Activated CD8-positive, alpha-beta memory T cell treated with anti-CD3 and anti-CD28 coated beads for 24 hours (primary cell): ENCODE results near the gene DDR1.
"Not testable (repeated sequence)": the region's sequence is repeated elsewhere in the genome, so short reads cannot be mapped to it uniquely, and the experiment has no call there.

Experiments used
- DNase-seq: peaks from one replicate; pipeline ENCODE4 v3.0.0-alpha.2; 2020

DDR1 gene

DNA sequence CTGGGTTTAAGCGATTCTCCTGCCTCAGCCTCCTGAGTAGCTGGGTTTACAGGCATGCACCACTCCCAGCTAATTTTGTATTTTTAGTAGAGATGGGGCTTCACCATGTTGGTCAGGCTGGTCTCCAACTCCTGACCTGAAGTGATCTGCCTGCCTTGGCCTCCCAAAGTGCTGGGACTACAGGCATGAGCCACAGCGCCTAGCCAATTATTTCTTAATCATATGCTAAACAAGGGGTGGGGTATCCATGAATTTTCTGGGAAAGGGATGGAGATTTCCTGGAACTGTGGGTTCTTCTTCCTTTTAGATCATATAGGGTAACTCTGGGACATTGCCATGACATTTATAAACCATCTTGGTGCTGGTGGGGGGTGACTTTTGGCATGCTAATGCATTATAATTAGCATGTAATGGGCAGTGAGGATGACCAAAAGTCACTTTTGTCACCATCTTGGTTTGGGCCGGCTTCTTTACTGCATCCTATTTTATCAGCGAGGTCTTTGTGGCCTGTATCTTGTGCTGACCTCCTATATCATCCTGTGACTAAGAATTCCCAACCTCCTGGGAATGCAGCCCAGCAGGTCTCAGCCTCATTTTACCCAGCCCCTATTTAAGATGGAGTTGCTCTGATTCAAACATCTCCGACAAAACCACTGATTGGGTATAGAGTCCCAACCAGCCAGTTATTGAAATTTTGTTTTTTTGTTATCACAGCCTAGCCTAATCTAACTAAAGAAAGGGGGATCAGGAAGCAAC lies 29.9 kb upstream of the DDR1 start:
- no peak for DNase-seq

- no peak for DNase-seq
Observed at GRCh38 chr6:30855429-30856075, 28.8 kb upstream of the DDR1 start.

DNA sequence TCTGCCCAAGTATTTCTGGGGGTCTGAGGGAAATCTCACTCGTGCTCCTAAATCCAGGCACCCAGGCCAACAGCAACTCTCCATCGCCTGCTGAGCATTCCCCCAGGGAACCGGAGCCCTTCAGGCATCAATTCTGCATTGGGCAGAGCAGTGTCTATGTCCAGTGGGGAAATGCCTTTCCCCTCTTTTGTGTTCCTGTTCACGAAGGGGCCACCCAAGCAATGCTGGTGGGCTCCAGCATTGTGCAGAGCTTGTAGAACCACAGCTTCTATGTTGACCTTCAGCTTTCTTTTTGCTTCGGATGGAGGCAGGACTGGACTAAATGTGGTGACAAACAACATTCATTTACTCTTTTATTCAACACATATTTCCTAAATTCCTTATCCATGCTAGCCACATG lies 27.2 kb upstream of the DDR1 start:
- DNase-seq: no peak

GRCh38 chr6:30857549-30857948 lies 26.8 kb upstream of the DDR1 start:
- DNase-seq: no peak

DNA sequence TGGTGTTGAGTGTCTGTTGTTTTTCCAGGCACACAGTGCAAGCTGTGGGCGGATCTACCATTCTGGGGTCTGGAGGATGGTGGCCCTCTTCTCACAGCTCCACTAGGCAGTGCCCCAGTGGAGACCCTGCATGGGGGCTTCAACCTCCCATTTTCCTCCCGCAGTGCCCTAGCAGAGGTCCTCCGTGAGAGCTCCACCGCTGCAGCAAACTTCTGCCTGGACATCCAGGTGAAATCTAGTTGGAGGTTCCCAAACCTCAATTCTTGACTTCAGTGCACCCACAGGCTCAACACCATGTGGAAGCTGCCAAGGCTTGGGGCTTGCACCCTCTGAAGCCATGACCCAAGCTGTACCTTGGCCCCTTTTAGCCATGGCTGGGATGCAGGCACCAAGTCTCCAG lies 24.6 kb upstream of the DDR1 start:
- DNase-seq: not testable (repeated sequence)

DNA sequence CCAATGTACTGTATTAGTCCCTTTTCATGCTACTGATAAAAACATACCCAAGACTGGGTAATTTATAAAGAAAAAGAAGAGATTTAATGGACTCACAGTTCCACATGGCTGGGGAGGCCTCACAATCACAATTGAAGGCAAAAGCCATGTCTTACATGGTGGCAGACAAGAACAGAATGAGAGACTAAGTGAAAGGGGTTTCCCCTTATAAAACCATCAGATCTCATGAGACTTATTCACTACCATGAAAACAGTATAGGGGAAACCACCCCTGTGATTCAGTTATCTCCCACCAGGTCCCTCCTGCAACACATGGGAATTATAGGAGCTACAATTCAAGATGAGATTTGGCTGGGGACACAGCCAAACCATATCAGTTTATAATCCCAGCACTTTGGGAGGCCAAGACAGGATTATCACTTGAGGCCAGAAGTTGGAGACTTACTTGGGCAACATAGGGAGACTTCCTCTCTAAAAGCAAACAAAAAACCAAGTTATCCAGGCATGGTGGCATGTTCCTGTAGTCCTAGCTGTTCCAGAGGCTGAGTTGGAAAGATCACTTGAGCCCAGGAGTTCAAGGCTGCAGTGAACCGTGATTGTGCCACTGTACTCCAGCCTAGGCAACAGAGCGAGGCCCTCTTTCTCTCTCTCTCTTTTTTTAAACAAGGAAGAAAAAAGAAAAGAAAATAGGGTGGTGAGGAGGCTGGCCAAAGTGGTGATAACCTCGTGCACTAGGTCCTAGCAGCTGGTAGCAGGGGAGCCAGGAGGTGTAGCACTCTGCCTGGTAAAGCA lies 22.9 kb upstream of the DDR1 start:
- DNase-seq: no peak

GRCh38 chr6:30862156-30862875 lies 22.0 kb upstream of the DDR1 start:
- no peak for DNase-seq

DNA sequence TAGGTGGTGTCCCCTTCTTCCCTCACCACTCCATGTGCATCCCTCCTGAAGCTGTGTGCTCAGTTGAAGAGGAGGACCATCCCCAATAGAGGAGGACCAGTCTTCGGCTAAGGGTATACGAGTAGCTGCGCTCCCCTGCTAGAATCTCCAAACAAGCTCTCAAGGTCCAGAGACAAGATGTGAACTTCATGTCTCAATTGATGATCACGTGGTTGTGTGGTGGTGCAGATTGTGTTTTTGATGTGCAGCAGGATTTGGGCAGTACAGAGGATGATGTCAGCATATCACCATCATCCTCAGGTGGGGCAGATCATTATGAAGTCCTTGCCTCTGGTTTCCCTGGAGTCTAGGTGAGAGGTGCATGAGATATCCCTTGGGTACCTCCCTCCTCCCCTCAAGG lies 20.0 kb upstream of the DDR1 start:
- DNase-seq: peak; percentile 32

DNA sequence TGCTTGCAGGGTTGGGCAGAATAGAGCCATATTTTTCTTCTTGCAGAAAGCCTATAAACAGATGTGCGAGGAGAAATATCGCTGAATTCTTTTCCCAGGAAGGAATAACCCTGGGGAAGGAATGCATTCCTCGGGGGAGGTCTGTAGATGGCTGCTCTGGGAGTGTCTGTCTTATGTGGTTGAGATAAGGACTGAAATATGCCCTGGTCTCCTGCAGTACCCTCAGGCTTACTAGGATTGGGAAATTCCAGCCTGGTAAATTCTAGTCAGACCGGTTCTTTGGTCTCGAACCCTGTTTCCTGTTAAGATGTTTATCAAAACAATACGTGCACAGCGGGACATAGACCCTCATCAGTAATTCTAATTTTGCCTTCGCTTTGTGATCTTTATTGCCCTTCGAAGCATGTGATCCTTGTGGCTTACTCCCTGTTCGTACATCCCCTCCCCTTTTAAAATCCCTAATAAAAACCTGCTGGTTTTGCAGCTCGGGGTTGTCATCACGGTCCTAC lies 15.0 kb upstream of the DDR1 start:
- peak; percentile 17 for DNase-seq

DNA sequence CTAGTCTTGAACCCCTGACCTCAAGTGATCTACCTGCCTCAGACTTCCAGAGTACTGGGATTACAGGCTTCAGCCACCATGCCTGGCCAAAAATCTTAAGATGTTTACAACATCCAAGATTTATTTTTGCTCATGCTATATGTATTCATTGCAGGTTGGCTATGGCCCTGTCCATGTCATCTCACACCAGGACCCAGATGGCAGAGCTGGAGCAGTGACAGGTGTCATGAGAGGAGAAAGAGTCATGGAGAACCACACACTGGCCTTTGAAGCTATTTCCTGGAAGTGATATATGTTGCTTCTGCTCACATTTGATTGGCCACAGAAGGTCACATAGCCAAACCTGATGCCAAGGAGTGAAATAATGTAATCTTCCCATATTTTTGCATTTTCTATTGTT lies 13.8 kb upstream of the DDR1 start:
- DNase-seq: peak; percentile 45

- DNase-seq: no peak
Observed at GRCh38 chr6:30871592-30872183, 12.6 kb upstream of the DDR1 start.

DNA sequence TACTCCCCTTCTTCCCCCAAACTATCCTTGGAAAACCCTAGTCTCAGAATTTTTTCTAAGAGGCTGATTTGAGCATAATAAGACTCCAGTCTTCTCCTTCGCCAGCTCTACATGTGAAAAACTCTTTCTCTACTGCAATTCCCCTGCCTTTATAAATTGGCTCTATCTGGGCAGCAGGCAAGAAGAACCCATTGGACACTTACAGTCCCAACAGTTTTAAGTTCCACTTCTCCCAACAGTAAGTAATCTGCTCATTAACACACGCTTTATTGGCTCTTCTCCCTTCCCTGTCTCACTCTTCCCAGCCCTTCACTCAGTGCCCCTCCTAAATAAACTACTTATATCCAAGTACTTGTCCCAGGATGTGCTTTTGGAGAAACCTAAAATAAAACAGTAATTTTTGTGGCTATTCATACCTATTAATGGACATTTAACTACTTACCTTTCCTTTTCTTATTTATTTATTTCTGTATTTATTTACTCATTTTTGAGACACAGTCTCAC lies 11.1 kb upstream of the DDR1 start:
- no peak for DNase-seq

- not testable (repeated sequence) for DNase-seq
Observed at GRCh38 chr6:30873795-30874194, 10.5 kb upstream of the DDR1 start.

- DNase-seq: no peak
Observed at GRCh38 chr6:30875244-30876038, 8.9 kb upstream of the DDR1 start.

GRCh38 chr6:30876039-30876730 lies 8.1 kb upstream of the DDR1 start:
- no peak for DNase-seq

- DNase-seq: peak; percentile 90
Observed at GRCh38 chr6:30877419-30878262, 6.7 kb upstream of the DDR1 start.

DNA sequence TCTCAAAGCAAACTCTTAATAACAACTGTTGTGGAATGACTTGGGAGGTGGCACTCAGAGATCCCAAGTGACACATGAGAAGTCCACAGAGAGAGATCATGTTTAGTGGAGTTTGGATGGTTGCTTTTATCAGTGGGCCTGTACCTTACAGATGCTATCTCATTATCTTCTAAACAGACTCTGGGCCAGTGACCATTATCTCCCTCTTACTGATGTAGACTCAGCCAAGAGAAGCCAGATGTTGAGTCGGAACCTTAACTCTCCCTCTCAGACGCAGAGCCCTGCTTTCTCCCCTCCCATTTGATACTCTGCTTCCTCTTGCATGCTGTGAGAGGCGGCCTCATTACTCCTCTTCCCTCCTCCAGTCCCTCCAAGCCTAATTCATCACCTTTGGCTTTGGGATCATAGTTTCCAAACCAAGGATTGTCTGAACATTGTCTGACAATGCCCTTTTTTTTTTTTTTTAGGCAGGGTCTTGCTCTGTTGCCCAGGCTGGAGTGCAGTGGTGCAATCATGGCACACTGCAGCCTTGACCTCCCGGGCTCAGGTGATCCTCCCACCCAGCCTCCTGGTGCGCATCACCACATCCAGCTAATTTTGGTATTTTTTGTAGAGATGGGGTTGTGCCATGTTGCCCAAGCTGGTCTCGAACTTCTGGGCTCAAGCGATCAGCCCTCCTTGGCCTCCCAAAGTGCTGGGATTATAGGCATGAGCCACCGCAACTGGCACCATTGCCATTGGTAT lies 4.5 kb upstream of the DDR1 start:
- DNase-seq: no peak

DNA sequence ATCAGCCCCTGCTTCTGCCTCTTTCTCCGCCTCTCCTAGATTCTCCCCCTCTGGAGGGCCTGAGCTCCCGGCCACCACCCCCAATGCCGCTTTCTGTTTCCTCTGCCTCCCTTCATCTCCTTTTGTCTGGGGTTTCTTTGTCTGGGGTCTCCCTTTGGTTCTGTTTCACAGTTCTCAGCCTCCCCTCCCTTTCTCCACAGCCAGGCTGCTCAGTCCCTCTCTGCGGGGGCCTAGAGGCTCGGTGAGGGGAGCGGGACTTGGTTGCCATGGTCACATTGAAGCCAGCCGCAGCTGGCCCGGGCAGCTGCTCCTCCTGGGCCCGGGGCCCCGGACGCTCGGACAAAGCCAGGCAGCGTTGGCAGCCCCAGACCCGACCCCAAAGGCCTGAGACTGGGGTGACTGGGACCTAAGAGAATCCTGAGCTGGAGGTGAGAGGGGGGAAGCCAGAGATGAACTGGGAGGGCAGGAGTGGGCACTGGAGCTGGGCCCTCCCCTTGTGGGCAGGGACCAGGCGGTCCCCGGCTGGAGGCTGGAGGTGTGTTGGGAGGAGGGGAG lies 3.5 kb upstream of the DDR1 start:
- DNase-seq: no peak
